ENCODE results near the gene C9orf72. TPM values are rescaled to one million over a fixed set of nuclear protein-coding genes. Genes with fewer than 3 reads are reported as not detected.

The C9orf72 gene
- total and polyA plus RNA-seq, 2 experiments from 2014 or later, result 11.6 to 27.8 TPM

- TF ChIP-seq ZNF462 (CRISPR knock-in tag; IDR thresholded peaks at IDR 0.05) (no peak), ETS1 (IDR thresholded peaks at IDR 0.05) (no peak), REST (IDR thresholded peaks at IDR 0.05; ENCODE audit: unreplicated experiment) (no peak), ZNF114 (CRISPR knock-in tag; IDR thresholded peaks at IDR 0.05) (no peak), CREB1 (CRISPR knock-in tag; IDR thresholded peaks at IDR 0.05; ENCODE audit: low read depth) (no peak), NANOG (IDR thresholded peaks at IDR 0.05; ENCODE audit: borderline replicate concordance) (no peak)
Measured at GRCh38 chr9:27572566-27572917, 739 bp downstream of the C9orf72 start (continued).
